ENCODE results near the gene AQP12A.

Gene AQP12A

DNA sequence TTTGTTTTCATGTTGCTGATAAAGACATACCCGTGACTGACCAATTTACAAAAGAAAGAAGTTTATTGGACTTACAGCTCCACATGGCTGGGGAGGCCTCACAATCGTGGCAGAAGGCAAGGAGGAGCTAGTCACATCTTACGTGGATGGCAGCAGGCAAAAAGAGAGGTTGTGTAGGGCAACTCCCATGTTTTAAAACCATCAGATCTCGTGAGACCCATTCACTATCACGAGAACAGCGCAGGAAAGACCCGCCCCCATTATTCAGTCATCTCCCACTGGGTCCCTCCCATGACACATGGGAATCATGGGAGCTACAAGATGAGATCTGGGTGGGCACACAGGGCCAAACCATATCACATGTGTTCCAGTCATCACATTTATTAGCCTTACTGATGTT lies 16.8 kb downstream of the AQP12A start:
- DNase-seq (ENCODE audit: low spot score): no peak

DNA sequence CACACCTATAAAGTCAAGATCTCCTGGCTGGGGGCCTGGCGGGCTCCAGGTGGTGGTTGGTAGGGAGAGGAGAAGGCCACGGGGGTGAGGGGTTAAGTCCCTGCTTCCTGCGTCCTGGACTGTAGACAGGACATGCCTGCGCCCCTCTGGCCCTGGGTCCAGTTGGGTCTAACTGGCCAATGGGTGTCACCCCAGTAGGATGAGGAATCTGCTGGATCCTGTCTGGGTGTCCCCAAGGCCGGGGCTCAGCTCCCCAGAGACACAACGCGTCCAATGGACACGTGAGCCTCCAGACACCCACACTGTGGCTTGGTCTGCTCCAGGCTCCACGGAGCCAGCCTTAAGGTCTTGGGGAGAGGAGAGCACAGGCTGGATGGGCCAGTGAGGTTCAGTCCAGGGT lies 19.6 kb downstream of the AQP12A start:
- no peak for DNase-seq (ENCODE audit: low spot score)

DNA sequence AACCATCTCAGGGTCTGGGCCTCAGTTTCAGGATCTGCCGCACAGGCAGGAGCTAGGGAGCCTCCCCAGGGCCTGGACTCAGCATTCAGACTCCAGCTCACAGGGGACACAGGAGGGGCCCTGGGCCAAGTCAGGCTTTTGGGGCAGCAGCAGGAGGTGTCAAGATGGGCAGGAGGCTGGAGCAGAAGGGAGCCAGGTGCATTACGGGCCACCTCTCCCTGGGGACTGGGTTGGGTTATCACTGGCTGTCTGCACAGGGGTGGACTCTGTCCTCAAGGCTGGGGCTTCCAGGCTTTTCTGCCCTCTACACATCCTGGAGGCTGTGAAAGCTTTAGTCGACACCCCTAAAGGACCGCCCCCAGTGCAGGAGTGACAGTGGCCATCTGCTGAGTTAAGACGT lies 20.0 kb downstream of the AQP12A start:
- no peak for DNase-seq (ENCODE audit: low spot score)

DNA sequence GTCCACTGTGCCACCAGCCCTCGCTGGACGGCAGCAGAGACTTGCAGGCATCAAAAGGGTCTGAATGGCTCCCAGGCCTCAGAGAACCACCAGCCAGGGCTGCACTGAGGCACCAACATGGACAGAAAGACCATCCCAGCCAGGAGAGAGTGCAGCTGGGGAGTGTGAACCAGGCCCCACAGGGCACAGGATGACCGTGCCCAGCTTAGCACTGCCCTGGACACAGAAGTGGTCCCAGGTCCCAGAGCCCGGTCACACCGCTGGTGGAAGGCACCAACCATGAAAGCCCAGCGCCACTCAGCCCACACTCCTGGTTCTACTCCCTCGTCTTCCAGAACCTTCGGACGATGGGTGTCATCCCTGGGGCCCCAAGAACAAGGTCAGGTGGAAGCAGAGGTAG lies 20.5 kb downstream of the AQP12A start:
- no peak for DNase-seq (ENCODE audit: low spot score)

DNA sequence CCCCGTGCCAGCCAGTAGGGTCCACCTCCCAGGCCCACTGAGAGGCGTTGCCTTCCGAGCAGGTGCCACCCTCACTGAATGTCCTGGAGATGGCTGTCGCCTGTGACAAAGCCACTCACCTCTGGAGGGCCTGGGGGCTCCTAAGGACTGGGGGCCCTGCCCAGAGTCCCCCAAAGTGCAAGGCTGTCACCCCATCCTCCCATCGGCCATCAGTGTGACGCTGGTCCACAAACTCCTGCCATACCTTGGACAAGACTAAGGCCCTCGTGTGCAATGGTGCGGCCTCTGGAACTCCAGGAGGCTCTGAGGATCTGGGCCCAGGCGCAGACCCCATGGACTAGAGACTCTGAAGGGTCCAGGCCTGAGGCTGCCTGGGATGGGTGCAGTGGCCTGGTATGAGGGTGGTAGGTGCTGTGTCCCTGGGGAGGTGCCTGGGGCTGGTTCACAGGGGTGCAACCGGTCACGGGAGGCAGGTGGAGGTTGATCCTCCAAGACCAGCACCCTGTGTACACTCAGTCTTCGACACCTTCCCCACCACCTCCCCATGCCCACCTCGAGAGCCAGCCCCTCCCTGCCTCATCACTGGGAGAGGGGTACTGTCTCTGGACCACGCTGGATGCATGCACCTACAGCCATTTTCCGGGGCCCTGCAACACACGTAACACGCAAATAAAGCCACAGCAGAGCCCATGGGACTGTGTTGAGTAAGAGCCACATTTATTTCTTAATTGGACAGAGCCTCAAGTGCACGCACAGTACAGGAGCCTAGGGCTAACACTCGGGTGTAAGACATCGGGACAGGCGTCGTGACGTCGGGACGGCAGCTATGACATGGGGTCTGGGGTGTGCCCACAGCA lies 21.6 kb downstream of the AQP12A start:
- no peak for DNase-seq (ENCODE audit: low spot score)

DNA sequence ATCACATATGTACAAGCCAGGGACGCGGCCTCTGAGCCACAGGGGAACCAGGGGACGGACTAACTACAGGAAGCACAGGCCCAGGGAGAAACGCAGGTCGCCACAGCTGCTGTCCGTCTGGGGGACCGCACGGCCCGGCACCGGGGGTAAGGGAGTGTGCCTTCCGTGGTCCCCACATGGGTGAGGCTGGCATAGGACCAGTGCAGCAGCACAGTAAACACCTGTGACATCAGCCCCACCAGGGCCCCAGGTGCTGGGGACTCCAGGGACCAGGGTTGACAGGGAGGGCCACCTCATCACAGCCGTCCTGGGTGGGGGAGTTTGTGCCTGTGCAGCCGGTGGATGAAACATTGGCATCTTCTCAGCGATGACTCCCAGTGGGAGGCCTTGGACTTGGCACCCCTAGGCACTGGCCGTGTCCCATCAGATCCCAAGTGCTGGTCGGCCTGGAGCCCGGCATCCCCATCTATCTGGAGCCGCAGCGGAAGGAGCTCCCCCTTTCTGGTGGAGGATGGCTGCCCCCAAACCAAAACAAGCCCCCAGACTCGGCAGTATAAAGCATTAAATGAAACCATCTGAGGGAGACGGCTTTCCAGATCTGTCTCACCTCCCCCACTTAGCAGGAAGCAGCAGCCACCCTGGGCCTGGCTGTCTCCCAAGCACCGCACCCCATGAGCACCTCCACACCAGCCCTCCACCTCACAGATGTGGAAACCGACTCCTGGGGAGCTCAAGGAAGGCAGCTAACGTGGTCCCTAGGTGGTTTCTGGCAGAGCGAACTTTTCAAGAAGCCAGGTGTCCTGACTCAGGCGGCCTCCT lies 22.5 kb downstream of the AQP12A start:
- no peak for DNase-seq (ENCODE audit: low spot score)

DNA sequence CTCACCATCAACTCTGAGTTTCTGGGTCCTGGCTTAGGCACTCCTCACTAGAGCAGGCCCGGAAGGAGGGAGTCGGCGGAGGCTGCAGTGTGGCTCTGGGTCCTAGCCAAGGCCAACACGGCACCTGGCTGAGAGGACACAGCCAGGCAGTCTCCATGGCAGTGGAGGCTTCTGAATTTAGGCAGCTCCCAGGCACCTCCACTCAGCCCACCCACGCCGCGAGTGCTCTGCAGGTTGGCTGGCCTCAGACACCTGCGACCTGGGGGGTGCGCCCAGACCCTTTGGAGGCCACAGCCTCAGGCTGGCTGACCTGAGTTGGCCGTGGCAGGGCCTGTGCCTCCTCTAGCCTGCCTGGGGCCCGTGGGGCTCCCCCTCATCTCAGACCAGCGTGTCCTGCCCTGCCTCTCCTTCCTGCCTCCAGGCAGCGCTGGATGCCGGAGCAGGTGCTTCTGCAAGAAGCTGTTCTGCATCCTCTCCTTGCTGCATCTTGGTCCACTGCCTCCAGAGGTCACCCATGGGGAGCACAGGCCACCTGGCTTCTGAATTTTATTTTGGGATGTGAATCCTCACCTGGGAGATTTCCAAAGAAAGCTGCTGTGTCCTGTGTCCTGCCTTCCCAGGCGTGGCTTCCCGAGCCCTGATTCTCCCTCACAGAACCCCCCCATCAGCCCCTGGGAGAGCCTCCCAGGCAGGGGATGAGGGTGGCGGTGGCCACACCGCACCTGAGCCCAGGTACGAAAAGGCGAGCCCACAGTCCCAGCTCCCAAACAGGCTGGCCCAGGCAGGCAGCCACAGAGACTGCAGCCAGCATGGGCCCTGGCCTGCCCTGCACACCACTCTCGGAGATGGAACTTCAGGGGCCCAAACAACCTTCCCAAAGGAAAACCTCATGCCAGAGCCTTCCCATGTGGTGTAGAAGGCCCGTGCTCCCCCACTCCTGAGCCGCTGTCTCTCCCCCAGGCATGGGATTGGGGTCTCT lies 23.4 kb downstream of the AQP12A start:
- no peak for DNase-seq (ENCODE audit: low spot score)

DNA sequence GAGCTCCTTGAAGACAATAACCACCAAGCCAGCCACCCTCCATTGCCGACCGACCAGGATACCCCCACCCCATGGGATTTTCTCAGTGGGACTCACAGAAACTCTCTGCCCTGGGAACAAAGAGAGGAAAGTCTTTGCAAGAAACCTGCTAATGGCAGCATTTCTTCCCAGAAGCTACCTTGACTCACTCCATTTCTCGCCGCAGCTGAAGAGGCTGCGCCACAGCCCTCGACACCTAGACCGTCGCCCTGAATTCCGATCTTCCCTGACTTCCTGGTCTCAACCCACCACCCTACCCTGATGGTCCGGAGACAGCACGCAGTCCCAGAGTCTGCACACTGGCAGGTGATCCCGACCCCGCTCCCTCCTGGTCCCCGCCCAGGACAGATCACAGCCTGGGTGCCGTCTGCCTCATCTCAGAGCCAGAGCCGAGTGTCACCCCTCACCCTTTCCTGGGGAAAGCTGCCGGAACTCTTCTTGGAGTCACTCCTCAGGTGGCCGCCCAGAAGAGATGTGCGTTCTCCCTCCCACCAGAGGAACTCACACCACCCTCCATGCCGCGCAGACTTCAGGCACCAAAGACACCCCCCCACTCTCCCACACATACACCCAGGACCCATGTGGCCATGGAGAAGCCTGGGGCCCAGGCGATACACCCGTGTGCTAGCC lies 24.6 kb downstream of the AQP12A start:
- no peak for DNase-seq (ENCODE audit: low spot score)

DNA sequence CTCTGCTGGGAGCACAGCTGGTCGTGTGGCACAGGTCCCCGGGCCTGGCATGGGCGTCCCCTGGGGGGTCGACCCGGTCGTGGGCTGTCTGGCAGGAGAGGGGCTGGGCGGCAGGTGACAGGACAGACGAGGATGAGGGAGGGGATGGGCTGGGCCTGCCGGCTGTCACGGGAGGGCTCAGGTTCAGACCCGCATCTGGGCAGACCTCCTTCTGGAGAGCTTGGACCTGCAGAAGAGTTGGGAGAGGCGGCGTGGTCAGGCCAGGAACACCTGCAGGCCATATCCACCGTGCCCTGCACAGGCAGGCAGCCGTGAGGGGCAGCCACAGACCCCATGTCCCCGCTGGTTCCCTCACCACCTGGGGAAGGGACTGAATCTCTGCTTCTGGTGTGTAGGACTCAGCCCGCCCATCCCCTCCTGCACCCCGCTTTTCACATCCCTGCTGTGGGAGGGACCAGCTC lies 25.5 kb downstream of the AQP12A start:
- no peak for DNase-seq (ENCODE audit: low spot score)

DNA sequence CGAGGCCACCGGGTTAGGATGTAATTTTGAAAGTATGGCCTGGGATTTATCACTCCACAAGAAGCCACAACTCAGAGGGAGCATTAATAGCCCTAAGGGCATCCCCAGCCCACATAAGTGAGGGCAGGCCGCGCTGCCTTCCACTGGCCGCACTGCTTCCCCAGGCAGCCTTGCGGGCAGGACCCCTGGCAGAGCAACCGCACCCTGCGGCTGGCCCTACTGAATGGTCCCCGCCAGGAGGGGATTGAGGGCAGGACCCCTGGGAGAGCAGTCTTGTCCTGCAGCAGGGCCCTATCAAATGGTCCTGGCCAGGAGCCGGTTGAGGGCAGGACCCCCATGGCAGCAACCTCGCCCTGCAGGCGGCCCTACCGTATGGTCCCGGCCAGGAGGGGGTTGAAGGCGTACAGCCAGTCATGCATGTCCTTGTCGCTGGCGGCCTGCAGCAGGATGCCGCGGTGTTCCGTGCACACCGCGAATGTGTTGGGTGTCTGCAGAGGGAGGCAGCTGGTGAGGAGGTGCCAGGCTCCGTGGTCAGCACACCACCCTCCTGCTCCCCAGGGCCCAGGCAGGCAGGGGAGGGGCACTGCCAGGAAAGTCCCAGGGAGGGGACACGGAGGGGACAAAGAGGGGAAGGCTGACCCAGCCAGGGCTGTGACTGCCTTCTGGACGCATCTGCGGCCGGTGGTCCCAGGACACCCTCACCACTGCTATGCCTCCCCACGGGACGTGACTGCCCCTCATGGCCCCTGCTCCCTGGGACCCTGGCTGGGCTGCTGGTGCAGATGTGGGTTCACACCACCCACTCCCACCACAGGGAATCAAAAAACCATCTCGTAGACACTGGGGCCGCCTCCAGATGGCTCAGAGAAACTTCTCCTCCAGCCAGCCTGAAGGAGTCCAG lies 26.3 kb downstream of the AQP12A start:
- no peak for DNase-seq (ENCODE audit: low spot score)

DNA sequence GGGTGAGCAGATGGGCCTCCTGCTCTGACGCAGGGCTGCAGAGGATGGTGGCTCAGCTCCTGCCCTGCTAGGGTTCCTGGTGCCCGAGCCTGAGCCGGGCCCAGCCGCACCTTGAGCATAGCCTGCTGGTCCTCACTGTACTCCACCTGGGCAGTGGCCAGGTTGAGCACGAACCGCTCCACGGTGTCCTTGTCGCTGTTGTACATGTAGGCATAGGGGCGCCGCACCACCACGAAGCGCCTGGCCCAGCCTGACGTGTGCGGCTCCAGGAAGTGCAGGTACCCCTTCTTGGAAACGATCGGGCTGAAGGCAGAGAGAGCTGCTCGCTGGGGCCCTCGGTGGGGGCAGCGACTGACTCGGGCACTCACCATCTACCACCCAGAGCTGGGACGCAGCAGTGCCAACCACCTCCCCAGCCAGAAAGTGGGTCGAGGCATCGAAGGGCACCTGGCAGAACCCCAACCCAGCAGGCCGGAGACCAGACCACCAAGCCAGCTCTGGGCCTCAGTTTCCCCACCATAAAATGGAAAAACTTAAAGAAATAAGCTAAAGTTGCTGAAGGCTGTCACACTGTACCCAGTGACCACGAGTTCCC lies 27.3 kb downstream of the AQP12A start:
- no peak for DNase-seq (ENCODE audit: low spot score)

DNA sequence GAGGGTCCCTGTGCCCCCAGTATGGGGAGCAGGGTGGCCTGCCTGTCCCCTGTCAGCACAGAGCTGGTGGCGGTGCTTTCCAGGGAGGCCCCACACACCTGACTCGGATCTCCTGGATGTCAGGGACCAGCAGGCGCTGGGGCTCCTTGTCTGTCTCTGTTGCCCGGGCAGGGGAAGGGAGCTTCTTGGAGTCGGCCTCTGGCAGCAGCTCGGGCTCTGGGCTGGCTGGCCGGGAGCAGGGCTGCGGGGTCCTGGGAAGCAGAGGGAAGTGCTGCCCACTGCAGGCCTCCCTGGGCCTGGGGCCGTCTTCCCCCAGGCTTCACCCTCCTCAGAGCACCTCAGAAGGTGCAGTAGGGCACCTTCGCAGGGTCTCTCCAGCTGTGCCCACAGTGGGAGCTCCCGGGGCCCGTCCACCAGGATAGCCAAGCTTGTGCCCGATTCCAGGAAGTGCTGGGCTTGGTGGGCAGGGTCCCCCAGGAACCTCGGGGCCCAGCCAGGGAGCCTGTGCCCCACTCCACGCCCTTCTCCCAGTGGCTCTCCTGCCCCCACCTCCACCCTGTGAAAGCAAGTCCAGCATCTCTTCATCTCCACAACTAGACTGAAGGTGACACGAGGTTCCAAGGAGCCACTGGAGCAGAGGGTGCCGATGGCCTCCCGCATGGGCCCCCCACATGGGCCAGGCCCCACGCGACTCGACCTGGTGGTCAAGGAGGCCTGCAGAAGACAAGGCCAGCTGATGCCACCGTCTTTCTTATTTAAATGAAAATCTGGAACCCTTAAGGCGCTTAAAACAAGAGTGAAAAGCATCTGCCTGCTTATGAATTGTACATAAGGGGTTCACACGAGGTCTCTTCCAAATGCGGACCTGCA lies 28.2 kb downstream of the AQP12A start:
- DNase-seq (ENCODE audit: low spot score): no peak

DNA sequence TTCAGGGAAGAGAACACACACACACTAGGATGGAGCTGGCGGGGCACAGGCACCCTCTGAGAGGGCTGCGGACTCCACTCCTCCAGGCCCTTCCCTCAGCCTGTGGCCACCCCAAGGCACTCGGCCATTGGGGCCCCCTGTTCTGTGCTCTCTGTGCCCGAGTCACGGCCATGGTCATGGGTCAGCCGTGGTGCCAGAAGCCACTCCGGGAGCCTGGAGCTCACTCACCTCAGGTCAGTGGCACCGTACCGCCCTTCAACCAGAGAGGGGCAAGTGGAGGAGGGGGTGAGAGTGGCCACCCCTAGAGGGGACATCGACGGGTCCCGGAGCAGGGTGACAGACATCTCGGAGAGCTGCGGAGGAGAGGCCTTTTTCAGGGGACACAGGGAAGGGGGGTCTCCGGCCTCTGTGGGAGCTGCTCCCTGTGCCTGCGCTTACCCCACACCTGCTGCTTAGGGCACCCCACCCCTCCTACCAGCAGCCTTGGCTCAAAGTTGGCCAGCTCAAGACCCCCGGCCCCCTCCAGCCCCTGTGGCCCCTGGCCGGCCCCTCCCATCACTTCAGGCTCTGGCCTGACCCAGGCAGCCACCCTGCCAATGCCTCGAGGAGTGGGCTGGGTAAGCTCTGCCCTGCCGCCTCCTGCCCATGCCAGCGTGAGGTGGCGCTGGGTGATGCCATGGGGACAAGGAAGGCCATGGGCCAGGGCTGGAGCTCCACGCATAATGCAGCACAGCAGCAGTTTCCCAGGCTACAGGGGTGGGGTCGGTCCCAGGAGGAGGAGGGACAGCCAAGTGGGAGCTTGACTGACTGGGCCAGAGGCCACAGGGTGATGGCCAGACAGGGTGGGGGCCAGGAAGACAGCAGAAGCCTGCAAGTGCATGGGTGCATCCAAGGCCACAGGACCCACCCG lies 29.3 kb downstream of the AQP12A start:
- no peak for DNase-seq (ENCODE audit: low spot score)

DNA sequence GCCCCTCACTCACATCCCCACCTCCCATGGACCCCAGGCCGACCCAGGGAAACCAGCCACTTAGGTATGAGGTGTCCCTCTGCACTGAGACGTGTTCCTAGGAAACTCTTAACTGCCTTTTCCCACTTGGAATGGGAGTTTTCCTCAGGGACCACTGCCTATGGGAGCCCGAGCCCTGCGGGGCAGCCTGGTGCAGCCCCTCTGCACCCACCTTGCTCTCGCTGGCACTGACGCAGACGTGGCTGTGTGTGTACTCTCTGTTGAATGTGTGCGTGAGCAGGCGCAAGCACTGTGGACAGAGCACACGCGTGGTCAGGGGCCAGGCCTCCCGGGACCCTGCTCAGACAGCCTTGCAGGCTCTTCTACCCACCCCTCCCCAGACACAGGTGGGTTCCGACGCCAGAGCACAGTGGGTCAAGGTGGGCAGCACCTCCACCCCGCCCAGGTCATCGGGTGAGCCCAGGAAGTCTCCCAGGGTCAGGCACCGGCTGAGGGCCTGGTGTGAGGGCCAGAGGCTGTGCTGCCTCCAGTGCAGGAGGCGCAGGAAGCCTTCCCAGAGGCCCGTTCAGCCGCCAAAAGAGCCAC lies 30.0 kb downstream of the AQP12A start:
- no peak for DNase-seq (ENCODE audit: low spot score)

DNA sequence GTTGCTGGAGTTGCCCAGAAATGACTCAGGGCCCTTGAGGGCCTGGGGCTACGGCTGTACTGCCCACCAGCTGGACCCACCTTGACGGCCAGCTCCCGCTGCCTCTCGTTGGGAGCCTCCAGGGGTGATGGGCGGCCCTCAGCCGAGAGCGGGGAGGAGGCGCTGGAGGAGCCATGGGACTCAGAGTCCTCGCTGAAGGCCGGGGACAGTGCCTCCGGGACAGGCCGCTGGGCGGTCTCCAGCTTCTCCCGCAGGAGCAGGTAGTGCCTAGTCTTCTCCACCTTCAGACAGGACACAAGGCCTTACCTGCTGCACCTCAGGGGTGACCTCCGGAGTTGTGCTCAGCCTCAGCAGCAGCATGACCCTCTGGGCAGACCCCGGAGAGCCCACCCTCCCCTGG lies 30.7 kb downstream of the AQP12A start:
- no peak for DNase-seq (ENCODE audit: low spot score)

DNA sequence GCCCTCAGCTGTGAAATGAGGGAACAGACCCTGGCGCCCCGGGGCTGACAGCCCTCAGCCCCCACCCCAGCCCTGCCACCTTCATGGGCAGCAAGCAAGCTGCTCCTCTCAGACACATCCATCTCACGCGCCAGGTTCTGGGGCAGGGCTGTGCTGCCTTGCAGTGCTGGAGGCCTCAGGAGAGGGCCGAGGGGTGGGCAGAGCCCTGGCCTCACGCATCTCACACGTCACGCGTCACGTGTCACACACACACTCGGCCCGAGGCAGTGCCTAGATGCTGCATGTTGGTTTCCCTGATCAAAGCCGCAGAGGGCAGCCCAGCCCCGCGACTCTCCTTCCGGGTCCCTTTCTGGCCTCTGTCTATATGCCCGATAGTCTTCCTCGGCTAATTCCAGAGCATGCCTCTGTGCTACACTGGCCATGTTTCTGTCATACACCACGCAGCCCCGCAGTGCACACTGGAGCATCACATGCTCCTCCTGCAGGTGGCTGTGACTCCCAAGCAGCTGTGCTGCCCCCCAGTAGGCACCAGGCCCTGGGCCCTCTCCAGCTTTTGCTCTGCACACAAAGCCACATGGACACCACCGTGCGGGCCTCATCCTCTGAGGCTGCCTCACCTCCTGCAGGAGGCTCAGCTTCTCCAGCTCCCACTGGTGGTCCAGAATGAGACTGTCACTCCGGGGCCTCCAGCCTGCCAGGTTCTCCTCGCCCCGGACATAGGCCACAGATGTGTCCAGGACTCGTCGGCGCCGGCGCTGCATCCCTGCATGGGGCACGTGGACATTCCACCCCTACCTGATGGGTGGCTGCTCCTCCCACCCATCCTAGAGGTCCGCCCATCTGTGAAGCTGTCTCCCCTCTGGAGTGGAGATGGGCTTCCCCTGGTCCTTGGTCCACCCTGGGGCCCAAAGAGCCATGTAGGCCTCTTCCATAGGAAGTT lies 31.4 kb downstream of the AQP12A start:
- no peak for DNase-seq (ENCODE audit: low spot score)

Measured in hepatic stellate cell (primary cell).